NCI-H2227 (cell line): ENCODE results near the gene NAPG.
"Not testable (repeated sequence)": the region's sequence is repeated elsewhere in the genome, so short reads cannot be mapped to it uniquely, and the experiment has no call there.

ENCODE experiments used
- DNase-seq: peaks from one replicate; lab custom pipeline; 2025; ENCODE audit not compliant: unreplicated experiment; lab: John Stamatoyannopoulos, UW

The NAPG gene

GRCh38 chr18:10514082-10514481 is 11.7 kb upstream of the NAPG start:
- DNase-seq = no peak

- no peak for DNase-seq
These were observed 11.2 kb upstream of the NAPG start for GRCh38 chr18:10514601-10515000.

GRCh38 chr18:10515456-10515855 is 10.4 kb upstream of the NAPG start:
- no peak for DNase-seq

GRCh38 chr18:10516078-10516477 is 9.7 kb upstream of the NAPG start:
- no peak for DNase-seq

- DNase-seq = peak; percentile 39
These were observed 7.1 kb upstream of the NAPG start for GRCh38 chr18:10518595-10519255.

GRCh38 chr18:10519366-10519765 is 6.5 kb upstream of the NAPG start:
- no peak for DNase-seq

GRCh38 chr18:10519999-10520935 is 5.6 kb upstream of the NAPG start:
- DNase-seq = peak; percentile 87

- no peak for DNase-seq
These were observed 4.3 kb upstream of the NAPG start for GRCh38 chr18:10521566-10521965.

- DNase-seq = no peak
These were observed 3.3 kb upstream of the NAPG start for GRCh38 chr18:10522574-10522973.

GRCh38 chr18:10523544-10523943 is 2.3 kb upstream of the NAPG start:
- no peak for DNase-seq

- DNase-seq = no peak
These were observed 1.1 kb upstream of the NAPG start for GRCh38 chr18:10524507-10525370.

- DNase-seq = no peak
These were observed 496 bp upstream of the NAPG start for GRCh38 chr18:10525371-10525691.

GRCh38 chr18:10526561-10526949 is 728 bp downstream of the NAPG start:
- no peak for DNase-seq

- DNase-seq = no peak
These were observed 2.6 kb downstream of the NAPG start for GRCh38 chr18:10528439-10528838.

GRCh38 chr18:10530002-10530401 is 4.2 kb downstream of the NAPG start:
- no peak for DNase-seq

- DNase-seq = no peak
These were observed 5.0 kb downstream of the NAPG start for GRCh38 chr18:10530852-10531251.

- no peak for DNase-seq
These were observed 7.3 kb downstream of the NAPG start for GRCh38 chr18:10533111-10533510.

- DNase-seq = no peak
These were observed 10.5 kb downstream of the NAPG start for GRCh38 chr18:10536280-10536679.

GRCh38 chr18:10537765-10538164 is 11.9 kb downstream of the NAPG start:
- DNase-seq = no peak

- DNase-seq = not testable (repeated sequence)
These were observed 13.3 kb downstream of the NAPG start for GRCh38 chr18:10539124-10539523.

GRCh38 chr18:10543277-10543676 is 17.4 kb downstream of the NAPG start:
- no peak for DNase-seq
